GM21737 (cell line): Measurements from ENCODE around the gene RAPGEFL1.
"Not testable (repeated sequence)": the region's sequence is repeated elsewhere in the genome, so short reads cannot be mapped to it uniquely, and the experiment has no call there.

Experiments
- ATAC-seq: cut with Tn5 transposase; IDR thresholded peaks from one replicate; pipeline ENCODE4 v1.9.1; 2021; ENCODE audit warnings: mild to moderate bottlenecking, moderate library complexity; ENCODE audit not compliant: unreplicated experiment

RAPGEFL1 gene

DNA sequence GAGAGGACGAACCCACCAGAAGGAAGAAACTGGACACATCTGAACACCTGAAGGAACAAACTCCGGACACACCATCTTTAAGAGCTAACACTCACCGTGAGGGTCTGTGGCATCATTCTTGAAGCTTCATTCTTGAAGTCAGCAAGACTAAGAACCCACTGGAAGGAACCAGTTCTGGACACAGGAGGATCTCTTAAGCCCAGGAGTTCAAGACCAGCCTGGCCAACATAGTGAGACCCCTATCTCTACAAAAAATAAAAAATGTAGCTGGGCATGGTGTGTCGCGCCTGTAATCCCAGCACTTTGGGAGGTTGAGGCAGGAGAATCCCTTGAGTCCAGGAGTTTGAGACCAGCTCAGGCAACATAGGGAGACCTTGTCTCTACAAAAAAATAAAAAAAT, 21.3 kb downstream of the RAPGEFL1 start:
- no peak for ATAC-seq

DNA sequence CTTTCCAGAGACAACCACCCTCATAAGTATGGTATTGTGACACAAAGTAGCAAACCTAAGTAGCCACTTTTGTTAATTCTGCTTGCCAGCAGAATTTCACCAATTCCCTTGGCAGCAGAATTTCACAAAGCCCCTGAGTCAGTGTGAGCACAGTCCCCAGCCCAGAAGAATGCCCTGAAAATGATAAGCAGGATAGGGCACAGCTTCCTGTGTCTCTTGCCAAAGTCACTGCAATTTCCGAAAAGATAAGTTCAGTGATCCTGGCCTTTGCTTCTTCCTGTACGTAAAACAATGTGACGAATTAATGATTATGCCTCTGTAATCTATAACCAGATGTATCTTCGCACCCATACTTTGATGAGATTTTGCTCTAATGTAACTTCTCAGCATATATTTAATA, 25.9 kb downstream of the RAPGEFL1 start:
- ATAC-seq: no peak

DNA sequence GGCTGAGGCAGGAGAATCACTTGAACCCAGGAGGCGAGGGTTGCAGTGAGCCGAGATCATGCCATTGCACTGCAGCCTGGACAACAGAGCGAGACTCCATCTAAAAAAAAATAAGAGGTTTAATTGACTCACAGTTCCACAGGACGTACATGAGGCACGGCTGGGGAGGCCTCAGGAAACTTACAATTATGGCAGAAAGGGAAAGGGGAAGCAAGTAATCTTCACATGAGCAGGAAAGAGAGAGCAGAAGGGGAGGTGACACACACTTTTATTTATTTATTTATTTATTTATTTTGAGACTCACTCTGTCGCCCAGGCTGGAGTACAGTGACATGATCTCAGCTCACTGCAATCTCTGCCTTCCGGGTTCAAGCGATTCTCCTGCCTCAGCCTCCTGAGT, 28.9 kb downstream of the RAPGEFL1 start:
- not testable (repeated sequence) for ATAC-seq

DNA sequence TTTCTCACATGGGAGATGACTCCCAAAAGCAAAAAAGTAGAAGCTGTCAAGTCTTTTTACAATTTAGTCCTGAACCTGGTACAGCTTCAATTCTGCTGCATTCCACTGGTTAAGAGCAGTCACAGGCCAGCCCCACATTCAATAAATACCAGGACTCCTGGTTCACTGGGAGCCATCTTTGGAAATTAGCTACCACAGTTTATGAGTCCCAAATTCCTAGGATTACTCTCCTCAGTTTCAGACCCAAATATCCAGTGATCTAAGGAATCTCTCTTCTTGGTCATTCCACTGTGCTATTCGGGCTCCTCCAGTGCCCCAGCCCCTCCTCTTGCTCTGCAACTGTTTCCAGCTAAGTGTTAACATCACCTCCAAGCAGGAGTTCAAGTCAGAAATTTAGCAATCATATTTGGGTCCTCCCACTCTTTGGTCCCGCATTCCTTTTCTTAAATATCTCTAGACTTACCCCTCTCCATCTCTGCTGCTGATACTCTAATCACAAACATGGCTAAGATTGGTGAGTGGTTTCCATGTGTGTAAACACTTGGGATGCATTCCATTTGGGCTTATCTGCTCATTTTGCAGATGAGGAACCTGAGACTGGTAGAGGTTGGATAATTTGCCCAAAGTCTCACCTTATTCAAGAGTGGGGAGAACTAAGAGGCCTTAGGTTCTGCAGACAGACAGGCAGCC, 32.3 kb downstream of the RAPGEFL1 start:
- no peak for ATAC-seq

DNA sequence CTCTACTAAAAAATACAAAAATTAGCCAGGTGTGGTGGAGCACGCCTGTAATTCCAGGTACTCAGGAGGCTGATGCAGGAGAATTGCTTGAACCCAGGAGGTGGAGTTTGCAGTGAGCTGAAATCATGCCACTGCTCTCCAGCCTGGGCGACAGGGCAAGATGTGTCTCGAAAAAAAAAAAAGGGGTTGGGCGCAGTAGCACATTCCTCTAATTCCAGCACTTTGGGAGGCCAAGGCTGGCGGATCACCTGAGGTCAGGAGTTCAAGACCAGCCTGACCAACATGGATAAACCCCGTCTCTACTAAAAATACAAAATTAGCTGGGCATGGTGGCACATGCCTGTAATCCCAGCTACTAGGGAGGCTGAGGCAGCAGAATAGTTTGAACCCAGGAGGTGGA, 36.6 kb downstream of the RAPGEFL1 start:
- not testable (repeated sequence) for ATAC-seq

DNA sequence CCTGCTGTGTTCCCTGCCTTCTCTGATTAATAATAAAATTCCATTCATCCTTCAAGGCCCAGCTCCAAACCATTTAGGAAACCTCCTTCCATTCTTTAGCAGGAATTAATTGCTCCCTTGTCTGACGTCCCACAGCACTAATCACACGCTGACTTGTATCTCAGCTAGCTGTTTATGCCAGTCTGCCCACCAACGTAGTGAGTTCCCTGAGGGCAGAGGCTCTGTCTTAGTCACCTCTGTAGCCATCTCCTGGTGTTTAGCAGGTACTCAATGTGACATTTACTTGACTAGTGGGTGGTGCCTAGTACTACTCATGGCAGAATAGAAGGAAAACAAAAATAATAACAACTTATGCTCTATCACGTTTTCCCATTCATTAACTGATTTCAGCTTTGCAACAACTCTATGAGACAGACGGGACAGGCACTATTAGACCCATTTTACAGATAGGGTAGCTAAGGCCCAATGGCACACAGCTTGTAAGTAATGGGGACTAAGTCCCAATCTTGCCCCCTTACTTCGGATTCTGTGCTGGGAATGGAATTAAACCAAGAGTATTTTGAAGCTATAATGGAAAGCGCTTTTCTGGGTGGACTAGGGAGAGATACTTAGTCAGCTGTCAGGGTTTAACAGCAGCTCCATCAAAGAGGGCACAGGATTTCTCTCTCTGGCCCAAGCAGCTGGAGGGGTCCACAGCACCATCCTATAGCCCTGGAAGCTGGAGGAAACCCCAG, 40.9 kb downstream of the RAPGEFL1 start:
- no peak for ATAC-seq

DNA sequence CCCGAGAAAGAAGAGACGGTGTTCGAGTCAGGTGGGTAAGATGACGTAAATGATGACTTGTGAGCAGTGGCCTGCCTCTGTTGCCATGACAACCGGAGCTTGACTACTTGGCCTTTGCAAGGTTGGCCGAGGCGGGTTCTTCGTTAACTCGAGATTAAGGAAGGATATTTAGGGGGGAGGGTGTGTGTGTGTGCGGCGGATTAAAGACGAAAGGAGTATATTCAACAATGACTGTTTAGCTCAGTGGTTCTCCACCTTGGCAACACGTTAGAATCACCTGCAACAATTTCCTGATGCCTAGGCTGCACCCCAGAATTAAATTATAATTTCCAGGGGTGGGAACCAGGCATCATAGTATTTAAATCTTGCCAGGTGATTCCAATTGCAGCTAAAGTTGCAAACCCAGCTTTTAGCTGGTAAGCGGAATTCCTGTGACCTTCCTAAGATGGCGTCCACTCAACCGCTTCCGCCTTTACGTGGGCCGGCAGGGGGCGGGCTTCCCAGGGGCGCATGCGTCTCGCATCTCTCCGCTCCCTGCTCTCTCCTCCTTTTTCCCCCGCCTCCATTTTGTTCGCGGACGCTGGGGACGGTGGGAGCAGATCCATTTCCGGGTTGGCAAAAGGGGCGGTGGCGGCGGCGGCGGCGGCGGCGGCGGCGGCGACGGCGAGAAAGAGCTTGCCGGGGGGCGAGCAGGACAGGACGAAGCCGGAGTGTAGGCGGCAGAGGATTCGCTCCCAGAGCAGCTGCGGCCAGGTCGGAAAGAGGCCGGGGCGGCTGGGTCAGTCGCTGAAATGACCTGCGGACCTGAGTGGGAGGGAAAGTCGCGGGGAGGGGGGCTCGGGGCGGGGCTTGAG, 41.7 kb downstream of the RAPGEFL1 start, which contains the start of gene WIPF2:
Gene WIPF2 (plus strand): TSS at position 565 of the 854 bp plus-strand sequence. CDS start 37,156 bp downstream, outside the sequence.
- peak; percentile 79 for ATAC-seq

DNA sequence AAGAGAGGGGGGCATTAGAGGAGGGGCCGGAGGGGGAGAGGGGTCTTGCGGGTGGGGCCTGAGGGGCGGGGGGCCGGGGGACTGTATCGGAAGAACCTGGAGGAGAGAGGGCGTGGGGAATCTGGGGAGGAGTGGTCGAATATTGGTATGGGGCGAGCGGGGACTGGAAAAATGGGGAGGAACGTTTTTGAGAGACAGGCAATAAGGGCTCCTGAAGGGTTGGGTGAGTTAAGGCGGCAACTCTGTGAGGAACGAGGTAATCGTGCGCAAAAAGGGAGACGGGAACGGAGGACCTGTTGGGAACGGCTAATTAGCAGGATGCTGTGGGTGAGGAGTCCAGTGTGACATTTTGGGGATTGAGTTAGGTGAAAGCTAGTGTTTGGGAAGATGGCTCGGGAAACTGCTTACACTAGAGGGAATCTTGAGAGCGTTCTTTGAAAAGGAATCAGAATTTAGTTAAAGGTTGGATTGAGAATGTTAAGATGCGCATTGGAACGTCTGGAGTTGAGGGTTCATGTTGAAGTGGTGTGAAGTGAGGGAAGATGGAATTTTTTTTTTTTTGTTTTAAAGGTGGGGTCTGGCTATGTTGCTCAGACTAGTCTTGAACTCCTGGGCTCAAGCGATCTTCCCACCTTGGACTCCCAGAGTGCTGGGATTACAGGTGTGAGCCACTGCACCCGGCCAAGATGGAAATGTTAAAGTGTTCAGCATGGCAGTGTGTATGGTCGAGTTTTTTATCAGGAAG, 42.5 kb downstream of the RAPGEFL1 start:
- peak; percentile 14 for ATAC-seq

DNA sequence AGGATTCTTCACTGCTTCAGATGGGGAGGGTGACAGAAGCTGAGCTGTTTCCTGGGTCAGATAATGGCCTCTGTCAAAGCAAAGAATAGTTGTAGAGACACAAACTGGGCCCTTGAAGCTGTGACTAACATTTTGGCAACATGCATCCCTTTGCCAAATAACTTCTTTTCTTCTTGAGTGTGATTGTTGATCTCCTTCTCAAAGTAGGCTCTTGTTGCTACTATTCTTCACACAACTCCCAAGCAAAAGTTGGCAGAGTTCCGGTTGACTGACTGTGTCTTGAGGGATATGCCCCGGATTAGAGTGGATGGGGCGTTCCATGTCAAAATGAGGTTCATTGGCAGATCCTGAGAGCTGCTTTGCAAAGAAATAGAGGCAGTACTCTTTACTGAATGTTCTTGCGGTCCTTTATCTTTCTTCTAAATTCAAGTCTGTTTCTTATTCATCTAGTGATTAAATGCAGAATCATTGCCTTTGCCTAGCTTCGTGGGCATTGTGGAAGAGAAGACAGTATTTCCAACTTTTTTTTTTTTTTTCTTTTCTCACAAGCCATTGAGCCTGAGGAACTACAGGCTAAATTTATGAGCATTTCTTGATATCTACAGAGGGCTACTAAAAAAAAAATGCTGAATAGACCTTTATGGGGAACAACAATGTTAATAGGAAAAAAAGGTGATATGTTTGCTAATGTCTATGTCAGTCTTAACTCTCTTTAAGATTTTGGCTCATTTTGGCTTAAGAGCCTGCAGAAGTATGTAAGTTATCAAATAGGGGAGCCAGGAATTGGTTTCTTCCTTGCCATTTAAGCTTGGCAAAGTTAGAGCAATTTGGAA, 47.7 kb downstream of the RAPGEFL1 start:
- ATAC-seq: no peak

DNA sequence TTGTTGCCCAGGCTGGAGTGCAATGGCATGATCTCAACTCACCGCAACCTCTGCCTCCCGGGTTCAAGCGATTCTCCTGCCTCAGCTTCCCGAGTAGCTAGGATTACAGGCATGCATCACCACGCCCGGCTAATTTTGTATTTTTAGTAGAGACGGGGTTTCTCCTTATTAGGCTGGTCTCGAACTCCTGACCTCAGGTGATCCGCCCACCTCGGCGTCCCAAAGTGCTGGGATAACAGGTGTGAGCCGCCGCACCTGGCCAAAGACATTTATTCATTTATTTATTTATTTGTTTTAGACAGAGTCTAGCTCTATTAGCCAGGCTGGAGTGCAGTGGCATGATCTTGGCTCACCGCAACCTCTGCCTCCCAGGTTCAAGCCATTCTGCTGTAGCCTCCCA, 51.9 kb downstream of the RAPGEFL1 start:
- ATAC-seq: not testable (repeated sequence)

DNA sequence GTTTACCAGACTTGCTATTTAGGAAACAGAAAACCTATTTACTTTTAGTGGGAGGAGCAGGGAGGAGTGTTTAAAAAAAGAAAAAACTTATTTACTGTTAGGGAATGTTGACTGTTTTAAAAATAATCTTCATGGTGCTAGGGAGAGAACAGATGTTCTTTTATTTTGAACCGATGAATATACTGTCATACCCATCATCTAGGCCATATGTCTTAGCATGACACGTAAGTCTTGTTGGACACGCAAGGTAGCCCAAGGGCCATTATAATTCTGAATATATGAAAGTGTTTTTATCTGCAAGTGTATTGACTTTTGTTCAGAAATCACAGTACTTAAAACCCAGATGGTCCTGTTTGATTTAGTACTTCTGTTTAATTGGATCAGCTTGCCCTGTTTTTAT, 53.4 kb downstream of the RAPGEFL1 start:
- no peak for ATAC-seq

DNA sequence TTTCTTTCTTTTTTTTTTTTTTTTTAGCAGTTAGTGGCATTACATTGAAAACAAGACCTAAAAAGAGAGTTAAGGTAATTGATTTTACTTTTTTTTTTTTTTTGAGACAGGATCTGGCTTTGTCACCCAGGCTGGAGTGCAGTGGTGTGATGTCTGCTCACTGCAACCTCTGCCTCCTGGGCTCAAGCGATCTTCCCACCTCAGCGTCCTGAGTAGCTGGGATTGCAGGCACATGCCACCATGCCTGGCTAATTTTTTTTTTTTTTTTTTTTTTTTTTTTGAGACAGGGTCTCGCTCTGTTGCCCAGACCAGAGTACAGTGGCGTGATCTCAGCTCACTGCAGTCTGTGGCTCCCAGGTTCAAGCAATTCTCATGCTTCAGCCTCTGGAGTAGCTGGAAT, 54.7 kb downstream of the RAPGEFL1 start:
- not testable (repeated sequence) for ATAC-seq

DNA sequence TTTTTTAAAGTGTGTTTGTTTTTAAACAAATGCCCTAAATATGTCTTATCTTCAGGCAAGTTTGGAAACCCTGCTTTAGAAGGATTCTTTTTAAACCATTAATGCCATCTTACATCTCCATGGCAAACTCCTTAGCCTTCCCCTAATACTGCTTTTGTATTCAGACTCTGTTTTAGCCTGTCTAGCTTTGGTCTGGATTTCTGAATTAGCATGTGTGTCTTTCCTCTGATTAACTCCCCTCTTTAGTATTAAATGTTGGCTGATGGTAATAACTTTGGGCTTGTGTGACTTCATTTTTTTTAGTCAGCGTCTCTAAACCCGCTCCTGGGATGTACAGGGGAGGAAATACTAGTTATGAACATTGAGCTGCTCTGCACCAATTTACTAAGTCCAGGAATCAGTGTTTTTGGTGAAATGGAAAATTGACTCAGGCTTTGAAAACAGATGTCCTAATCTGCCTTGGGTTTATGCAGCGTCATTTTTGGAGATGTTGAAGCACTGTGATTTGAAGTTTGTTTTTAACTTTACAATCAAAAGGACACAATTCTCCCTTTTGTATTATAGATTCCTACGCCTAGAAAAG, 64.1 kb downstream of the RAPGEFL1 start:
- ATAC-seq: no peak

DNA sequence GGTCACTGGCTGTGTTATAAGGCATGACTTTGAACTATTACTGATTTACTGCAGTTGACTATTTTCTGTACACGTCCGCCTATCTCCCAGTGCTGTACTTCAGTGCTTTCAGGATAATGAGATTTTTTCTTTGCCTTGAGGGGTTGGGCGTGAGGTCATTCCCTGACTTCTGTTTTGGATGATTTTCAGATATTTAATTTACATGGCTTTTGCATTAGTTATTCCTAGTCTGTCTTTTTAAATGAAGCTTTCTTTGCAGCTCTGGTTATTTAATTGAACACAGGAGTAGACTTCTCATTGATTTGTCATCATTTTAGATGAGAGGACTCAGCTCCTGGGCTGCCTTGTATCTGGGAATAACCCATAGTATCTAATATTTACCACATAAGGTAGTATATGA, 65.5 kb downstream of the RAPGEFL1 start:
- ATAC-seq: no peak

DNA sequence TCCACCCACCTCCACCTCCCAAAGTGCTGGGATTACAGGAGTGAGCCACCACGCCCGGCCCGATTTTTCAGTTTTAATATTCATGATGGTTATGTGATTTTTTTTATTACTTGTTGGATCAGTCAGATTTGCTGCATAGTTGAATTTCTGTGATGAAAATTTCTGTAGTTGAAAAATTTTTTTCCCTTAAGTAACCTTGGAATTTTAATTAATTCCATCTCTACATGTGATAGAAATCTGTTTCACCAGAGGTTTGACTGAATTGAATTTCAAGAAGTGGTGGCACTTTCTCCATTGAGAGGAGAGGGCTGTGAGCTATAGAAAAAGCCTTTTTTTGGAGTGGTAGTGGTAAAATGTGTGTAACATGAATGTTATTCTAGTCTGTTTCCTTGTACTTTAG, 66.5 kb downstream of the RAPGEFL1 start:
- no peak for ATAC-seq

DNA sequence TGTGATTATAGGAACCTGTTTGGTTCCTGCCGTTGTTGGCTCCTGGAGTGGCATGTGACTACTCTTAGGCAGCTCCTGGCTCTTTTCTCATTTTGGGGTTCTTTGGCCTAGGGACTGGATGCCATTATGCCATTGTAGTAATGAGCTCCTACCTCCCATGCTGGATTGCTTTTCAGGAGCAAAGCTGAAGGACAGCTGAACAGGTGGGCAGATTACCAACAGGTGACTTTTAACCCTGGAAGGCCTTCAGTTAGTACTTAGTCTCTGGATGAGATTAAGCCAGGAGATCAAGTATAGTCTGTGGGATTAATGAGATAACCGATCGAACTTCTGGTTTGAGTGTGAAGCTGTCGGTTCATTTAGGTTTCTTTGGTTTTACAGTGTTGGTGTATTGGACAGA, 67.0 kb downstream of the RAPGEFL1 start:
- ATAC-seq: no peak
